ENCODE data around the gene DNAJA2.

Gene DNAJA2

DNA sequence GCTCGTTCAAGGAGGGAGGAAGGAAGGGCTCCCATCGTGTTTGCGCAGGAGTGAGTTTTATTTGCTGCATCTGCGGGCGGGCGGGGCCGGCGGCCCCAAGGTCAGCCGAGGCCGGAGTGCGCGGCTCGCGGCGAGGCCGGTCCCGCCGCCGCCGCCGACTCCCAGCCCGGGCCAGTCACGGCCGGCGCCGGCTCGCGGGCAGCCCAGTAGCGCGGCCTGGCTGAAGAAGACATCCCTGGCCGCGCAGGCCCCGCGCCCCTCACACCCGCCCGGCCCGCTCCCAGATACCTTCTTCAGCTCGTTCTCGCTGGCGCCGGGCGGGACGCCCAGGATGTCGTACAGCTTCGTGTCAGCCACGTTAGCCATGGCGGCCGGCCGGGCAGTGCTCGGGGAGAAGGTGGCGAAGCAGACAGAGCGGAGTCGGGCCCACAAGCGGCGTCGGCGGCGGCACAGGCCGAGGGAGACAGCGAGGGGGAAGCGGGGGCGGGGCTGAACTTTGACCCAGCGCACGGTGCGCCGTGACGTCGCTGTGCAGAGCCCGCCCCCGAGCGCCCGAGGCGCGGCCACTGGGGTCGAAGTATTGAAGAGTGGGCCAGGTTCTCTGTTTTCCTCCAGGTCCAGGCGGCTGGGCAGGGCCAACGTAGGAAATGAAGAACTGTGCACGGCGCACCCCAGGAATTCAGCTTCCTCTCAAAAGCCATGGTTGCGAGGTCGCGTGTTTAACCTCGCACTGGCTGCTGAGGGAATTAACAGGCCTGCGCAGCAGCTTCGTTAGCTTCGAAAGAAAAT, at the start of gene DNAJA2:
Gene DNAJA2 (minus strand): TSS at position 468 of the 789 bp plus-strand sequence. CDS start 102 bp downstream, at position 366.
- peaks cover 26% of the 10 kb centered on the region for H3K36me3 ChIP-seq (ENCODE audit: insufficient read depth, low read length)
- peak within 1 kb of the TSS; percentile 77 for H3K4me3 ChIP-seq (ENCODE audit: low read depth, low read length, poor library complexity, severe bottlenecking)
- H2AFZ ChIP-seq (ENCODE audit: low read length) = no peak within 1 kb of the TSS
- peak within 1 kb of the TSS; percentile 71 for H3K27ac ChIP-seq (ENCODE audit: low read depth, low read length, poor library complexity, severe bottlenecking)
- TF ChIP-seq EZH2 (IDR thresholded peaks at IDR 0.05; ENCODE audit: borderline replicate concordance, low read length) = no peak
- TF ChIP-seq CTCF (IDR thresholded peaks at IDR 0.05; ENCODE audit: low read length) = no peak
- no peaks in the 10 kb centered on the region for H3F3A ChIP-seq (ENCODE audit: insufficient read depth, low read length)
- H3K79me2 ChIP-seq (ENCODE audit: insufficient read depth, low read length) = peaks cover 37% of the 10 kb centered on the region
- peak within 1 kb of the TSS; percentile 97 for H3K4me2 ChIP-seq (ENCODE audit: low read length)
- H3K9ac ChIP-seq (ENCODE audit: low read length) = peak within 1 kb of the TSS; percentile 75
- H4K20me1 ChIP-seq (ENCODE audit: insufficient read depth, low read length) = 0 out of 2 replicates have a peak, but pooled peaks cover 7% of the 10 kb centered on the region
- H3K9me2 ChIP-seq (ENCODE audit: low read depth, low read length) = no peaks in the 10 kb centered on the region
- peaks cover 34% of the 10 kb centered on the region for H3K4me1 ChIP-seq (ENCODE audit: insufficient read depth, low read length, severe bottlenecking)
- H3K9me3 ChIP-seq (ENCODE audit: low read length) = no peaks in the 10 kb centered on the region
- H3K27me3 ChIP-seq (ENCODE audit: insufficient read depth, low read length) = no peaks in the 10 kb centered on the region

DNA sequence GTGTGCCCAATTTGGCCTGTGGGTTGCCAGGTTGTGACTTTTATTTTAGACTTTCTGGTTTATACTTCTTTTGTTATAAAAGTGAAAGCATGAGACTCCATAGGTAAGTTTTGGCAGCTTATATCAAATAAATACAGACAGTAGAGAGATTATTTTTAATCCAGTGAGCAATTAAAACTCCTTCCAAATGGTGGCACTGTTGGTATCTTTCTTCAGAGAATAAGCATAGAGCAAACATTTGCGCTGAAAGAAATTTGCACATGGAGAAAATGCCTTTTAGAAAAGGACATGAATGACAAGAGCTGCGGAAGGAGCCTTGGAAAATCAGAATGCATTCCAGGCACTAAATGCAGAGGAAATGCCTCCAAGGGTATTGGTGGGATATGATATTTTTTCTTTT, 46.1 kb upstream of the DNAJA2 start:
- no peak overlapping the region for H3K4me2 ChIP-seq (ENCODE audit: low read length)
- H3K9ac ChIP-seq (ENCODE audit: low read length) = no peak overlapping the region
- H3K36me3 ChIP-seq (ENCODE audit: insufficient read depth, low read length) = no peaks in the 10 kb centered on the region
- H3K79me2 ChIP-seq (ENCODE audit: insufficient read depth, low read length) = no peaks in the 10 kb centered on the region
- no peaks in the 10 kb centered on the region for H4K20me1 ChIP-seq (ENCODE audit: insufficient read depth, low read length)
- H3K4me1 ChIP-seq (ENCODE audit: insufficient read depth, low read length, severe bottlenecking) = no peaks in the 10 kb centered on the region
- H3F3A ChIP-seq (ENCODE audit: insufficient read depth, low read length) = no peaks in the 10 kb centered on the region
- no peak overlapping the region for H3K4me3 ChIP-seq (ENCODE audit: low read depth, low read length, poor library complexity, severe bottlenecking)
- no peaks in the 10 kb centered on the region for H3K9me2 ChIP-seq (ENCODE audit: low read depth, low read length)
- no peaks in the 10 kb centered on the region for H3K27me3 ChIP-seq (ENCODE audit: insufficient read depth, low read length)
- no peak overlapping the region for H3K27ac ChIP-seq (ENCODE audit: low read depth, low read length, poor library complexity, severe bottlenecking)
- no peaks in the 10 kb centered on the region for H3K9me3 ChIP-seq (ENCODE audit: low read length)
- TF ChIP-seq CTCF (IDR thresholded peaks at IDR 0.05; ENCODE audit: low read length) = peak; percentile 45; the same call in 1 of the 2 replicates
- TF ChIP-seq EZH2 (IDR thresholded peaks at IDR 0.05; ENCODE audit: borderline replicate concordance, low read length) = no peak
- H2AFZ ChIP-seq (ENCODE audit: low read length) = no peak overlapping the region

DNA sequence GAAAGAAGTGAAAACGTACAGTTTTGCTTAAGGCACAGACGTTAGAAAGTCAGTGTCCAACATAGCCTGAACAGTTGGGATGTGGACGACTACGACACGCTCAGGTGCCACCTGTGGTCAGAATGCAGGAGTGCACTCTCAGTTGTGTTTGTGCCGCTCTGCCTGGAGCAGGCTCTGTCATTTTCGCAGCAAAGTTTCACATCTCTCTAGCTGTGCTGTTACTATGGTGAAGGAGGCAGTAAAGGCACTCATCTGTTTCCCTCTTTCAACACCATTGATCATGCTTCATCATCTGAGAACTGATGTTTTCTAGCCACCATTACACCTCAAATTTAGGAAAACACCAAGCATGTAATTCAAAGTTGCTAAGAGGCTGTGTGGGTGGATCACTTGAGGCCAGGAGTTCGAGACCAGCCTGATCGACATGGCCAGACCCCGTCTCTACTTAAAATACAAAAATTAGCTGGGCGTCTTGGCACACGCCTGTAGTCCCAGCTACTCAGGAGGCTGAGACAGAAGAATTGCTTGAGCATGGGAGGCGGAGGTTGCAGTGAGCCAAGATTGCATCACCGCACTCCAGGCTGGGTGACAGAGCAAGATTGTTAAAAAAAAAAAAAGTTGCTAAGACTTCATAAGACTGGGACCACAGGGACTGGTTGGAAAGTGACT, 44.9 kb upstream of the DNAJA2 start:
- Histone ChIP-seq H3K4me2 (ENCODE audit: low read length) (no peak overlapping the region), H3K79me2 (ENCODE audit: insufficient read depth, low read length) (no peaks in the 10 kb centered on the region)
- TF ChIP-seq CTCF (IDR thresholded peaks at IDR 0.05; ENCODE audit: low read length) (peak; percentile 68), EZH2 (IDR thresholded peaks at IDR 0.05; ENCODE audit: borderline replicate concordance, low read length) (no peak)

More for the DNA sequence above, 44.9 kb upstream of the DNAJA2 start:
- Histone ChIP-seq H3K4me1 (ENCODE audit: insufficient read depth, low read length, severe bottlenecking) (no peaks in the 10 kb centered on the region), H3F3A (ENCODE audit: insufficient read depth, low read length) (no peaks in the 10 kb centered on the region), H3K9me2 (ENCODE audit: low read depth, low read length) (no peaks in the 10 kb centered on the region), H2AFZ (ENCODE audit: low read length) (no peak overlapping the region), H3K36me3 (ENCODE audit: insufficient read depth, low read length) (no peaks in the 10 kb centered on the region), H3K9ac (ENCODE audit: low read length) (no peak overlapping the region), H3K9me3 (ENCODE audit: low read length) (no peaks in the 10 kb centered on the region), H4K20me1 (ENCODE audit: insufficient read depth, low read length) (no peaks in the 10 kb centered on the region), H3K27me3 (ENCODE audit: insufficient read depth, low read length) (no peaks in the 10 kb centered on the region), H3K4me3 (ENCODE audit: low read depth, low read length, poor library complexity, severe bottlenecking) (no peak overlapping the region), H3K27ac (ENCODE audit: low read depth, low read length, poor library complexity, severe bottlenecking) (no peak overlapping the region)

Data from OCI-LY1 (cell line).